SK-N-SH treated with all-trans-retinoic acid at 6 μM for 48 hours (cell line): Measurements from ENCODE around the gene PMM1.
"Not testable (repeated sequence)": the region's sequence is repeated elsewhere in the genome, so short reads cannot be mapped to it uniquely, and the experiment has no call there.

ENCODE experiments used
- ARNTL ChIP-seq: fragments of 450-650 bp; formaldehyde crosslinking; IDR thresholded peaks from 2 replicates; pipeline ENCODE4 v1.5.0; 2020; ENCODE audit warnings: low read depth, mild to moderate bottlenecking, moderate library complexity, borderline replicate concordance
- RARB ChIP-seq: fragments of 250-450 bp; sonication (Bioruptor Pico); IDR thresholded peaks from 2 replicates; pipeline ENCODE4 v1.8.0; 2021; ENCODE audit warnings: mild to moderate bottlenecking, moderate library complexity
- TF ChIP-seq, protein P1 (sequence below): fragments of 250-450 bp; sonication (Bioruptor Pico); IDR thresholded peaks from 2 replicates; pipeline ENCODE4 v1.5.1; 2021; ENCODE audit warnings: mild to moderate bottlenecking, moderate library complexity
- TF ChIP-seq, protein P2 (sequence below): fragments of 250-450 bp; sonication (Bioruptor Pico); IDR thresholded peaks from 2 replicates; pipeline ENCODE4 v1.8.0; 2020; ENCODE audit warnings: mild to moderate bottlenecking, moderate library complexity, borderline replicate concordance

DNA sequence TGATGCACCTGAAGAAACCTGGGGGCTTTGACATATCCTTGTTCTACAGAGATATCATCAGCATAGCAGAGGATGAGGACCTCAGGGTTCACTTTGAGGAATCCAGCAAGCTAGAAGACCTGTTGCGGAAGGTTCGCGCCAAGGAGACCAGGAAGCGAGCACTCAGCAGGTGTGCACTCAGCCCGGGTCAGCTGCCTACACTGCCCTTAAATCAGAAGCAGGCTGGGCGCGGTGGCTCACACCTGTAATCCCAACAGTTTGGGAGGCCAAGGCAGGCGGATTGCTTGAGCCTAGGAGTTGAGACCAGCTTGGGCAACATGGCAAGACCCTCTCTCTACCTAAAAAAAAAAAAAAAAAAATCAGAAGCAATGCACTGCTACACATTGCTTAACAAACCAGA lies 48.0 kb upstream of the PMM1 start:
- TF ChIP-seq, protein P1, sequence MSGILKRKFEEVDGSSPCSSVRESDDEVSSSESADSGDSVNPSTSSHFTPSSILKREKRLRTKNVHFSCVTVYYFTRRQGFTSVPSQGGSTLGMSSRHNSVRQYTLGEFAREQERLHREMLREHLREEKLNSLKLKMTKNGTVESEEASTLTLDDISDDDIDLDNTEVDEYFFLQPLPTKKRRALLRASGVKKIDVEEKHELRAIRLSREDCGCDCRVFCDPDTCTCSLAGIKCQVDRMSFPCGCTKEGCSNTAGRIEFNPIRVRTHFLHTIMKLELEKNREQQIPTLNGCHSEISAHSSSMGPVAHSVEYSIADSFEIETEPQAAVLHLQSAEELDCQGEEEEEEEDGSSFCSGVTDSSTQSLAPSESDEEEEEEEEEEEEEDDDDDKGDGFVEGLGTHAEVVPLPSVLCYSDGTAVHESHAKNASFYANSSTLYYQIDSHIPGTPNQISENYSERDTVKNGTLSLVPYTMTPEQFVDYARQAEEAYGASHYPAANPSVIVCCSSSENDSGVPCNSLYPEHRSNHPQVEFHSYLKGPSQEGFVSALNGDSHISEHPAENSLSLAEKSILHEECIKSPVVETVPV (CRISPR knock-in tag): not testable (repeated sequence)
- TF ChIP-seq RARB, ARNTL (CRISPR knock-in tag): not testable (repeated sequence)
- TF ChIP-seq, protein P2, sequence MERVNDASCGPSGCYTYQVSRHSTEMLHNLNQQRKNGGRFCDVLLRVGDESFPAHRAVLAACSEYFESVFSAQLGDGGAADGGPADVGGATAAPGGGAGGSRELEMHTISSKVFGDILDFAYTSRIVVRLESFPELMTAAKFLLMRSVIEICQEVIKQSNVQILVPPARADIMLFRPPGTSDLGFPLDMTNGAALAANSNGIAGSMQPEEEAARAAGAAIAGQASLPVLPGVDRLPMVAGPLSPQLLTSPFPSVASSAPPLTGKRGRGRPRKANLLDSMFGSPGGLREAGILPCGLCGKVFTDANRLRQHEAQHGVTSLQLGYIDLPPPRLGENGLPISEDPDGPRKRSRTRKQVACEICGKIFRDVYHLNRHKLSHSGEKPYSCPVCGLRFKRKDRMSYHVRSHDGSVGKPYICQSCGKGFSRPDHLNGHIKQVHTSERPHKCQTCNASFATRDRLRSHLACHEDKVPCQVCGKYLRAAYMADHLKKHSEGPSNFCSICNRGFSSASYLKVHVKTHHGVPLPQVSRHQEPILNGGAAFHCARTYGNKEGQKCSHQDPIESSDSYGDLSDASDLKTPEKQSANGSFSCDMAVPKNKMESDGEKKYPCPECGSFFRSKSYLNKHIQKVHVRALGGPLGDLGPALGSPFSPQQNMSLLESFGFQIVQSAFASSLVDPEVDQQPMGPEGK: not testable (repeated sequence)
